GM20000 (cell line): ENCODE data around the gene SLC39A11.
A peak's percentile ranks its signal among the peaks of the same experiment; 100 is the strongest.

Source experiments
- DNase-seq: peaks from one replicate; pipeline ENCODE4 v3.0.0; 2012; ENCODE audit warnings: low spot score
- TF ChIP-seq, protein P1 (sequence below): IDR thresholded peaks from 2 replicates; pipeline ENCODE4 v1.5.1; 2012; ENCODE audit warnings: mild to moderate bottlenecking, control low read depth; ENCODE audit errors: extremely low read depth, missing control alignments

Gene SLC39A11

GRCh38 chr17:72931163-72931562, 161.3 kb downstream of the SLC39A11 start:
- TF ChIP-seq, protein P1, sequence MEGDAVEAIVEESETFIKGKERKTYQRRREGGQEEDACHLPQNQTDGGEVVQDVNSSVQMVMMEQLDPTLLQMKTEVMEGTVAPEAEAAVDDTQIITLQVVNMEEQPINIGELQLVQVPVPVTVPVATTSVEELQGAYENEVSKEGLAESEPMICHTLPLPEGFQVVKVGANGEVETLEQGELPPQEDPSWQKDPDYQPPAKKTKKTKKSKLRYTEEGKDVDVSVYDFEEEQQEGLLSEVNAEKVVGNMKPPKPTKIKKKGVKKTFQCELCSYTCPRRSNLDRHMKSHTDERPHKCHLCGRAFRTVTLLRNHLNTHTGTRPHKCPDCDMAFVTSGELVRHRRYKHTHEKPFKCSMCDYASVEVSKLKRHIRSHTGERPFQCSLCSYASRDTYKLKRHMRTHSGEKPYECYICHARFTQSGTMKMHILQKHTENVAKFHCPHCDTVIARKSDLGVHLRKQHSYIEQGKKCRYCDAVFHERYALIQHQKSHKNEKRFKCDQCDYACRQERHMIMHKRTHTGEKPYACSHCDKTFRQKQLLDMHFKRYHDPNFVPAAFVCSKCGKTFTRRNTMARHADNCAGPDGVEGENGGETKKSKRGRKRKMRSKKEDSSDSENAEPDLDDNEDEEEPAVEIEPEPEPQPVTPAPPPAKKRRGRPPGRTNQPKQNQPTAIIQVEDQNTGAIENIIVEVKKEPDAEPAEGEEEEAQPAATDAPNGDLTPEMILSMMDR, result no peak

DNA sequence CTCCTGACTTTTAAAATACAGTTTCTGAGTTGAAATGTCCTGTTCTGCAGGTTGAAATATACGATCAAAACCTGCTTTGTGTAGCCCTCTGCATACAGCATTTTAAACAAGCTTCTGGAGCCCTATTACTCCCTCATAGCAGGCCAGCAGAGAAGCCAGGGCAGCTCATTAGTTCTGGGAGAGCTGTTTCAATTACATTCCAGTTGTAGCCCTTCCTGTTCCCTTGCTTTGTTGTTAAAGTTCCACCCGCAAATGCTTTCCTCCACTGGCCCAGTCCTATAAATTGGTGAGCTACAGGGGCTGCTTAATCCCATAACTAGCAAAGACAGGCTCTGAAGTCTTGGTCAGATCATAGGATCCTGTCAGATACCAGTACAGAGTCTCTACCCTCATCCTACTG, 162.5 kb downstream of the SLC39A11 start:
- TF ChIP-seq, protein P1, result no peak
- no peak for DNase-seq

More at GRCh38 chr17:72931163-72931562, 161.3 kb downstream of the SLC39A11 start:
- DNase-seq, result peak; percentile 62

GRCh38 chr17:72928454-72929136, 163.9 kb downstream of the SLC39A11 start:
- no peak for DNase-seq

GRCh38 chr17:72927760-72928159, 164.7 kb downstream of the SLC39A11 start:
- no peak for DNase-seq
- TF ChIP-seq, protein P1, result no peak

More at GRCh38 chr17:72928454-72929136, 163.9 kb downstream of the SLC39A11 start:
- TF ChIP-seq, protein P1, result no peak

DNA sequence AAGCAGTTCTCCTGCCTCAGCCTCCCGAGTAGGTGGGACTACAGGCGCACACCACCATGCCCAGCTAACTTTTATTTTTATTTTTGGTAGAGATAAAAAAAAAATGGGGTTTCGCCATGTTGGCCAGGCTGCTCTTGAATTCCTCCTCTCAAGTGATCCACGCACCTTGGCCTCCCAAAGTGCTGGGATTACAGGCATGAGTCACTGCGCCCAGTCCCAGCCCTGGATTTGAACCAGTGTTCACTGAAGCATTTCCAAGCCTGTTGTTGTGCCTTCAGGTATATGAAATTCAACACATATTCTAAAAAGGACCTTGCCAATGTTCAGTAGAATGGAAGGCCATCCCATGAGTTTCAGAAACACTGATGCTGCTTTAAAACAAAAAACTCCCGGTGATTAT, 165.3 kb downstream of the SLC39A11 start:
- no peak for DNase-seq
- TF ChIP-seq, protein P1, result no peak

- no peak for DNase-seq
- TF ChIP-seq, protein P1, result no peak
These were observed 166.3 kb downstream of the SLC39A11 start for GRCh38 chr17:72926171-72926570.

DNA sequence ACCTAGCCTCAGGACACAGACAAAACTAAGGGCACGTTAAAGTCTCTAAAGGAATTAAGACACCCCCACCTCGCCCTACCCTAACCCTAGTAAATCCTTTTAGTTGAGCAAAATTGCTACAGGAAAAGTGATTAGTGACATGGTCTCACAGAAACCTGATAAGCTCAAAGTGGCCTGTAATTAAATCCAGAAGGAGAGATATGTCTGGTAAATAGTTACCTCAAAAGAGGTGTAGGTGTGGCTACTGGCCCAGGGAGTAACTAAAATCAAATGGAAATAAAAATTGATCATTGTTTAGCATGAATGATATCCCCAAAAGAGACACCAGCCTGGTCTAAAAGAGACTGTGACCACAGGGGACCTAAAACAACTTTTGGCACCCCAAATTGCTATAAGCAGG, 168.3 kb downstream of the SLC39A11 start:
- TF ChIP-seq, protein P1, result no peak
- no peak for DNase-seq
